ENCODE data around the gene EOLA1.

Gene EOLA1

GRCh38 chrX:149540621-149541520, at the start of gene EOLA1:
Gene EOLA1, plus strand, starts transcription at chrX:149541012. Its CDS starts 4,619 bp downstream, at chrX:149545631.
- DNase-seq: peak; percentile 93

GRCh38 chrX:149491812-149492211, 49.0 kb upstream of the EOLA1 start:
- no peak for DNase-seq

GRCh38 chrX:149493567-149494562, 46.9 kb upstream of the EOLA1 start:
- DNase-seq: no peak

- DNase-seq: no peak
Measured at GRCh38 chrX:149494844-149495565, 45.8 kb upstream of the EOLA1 start.

- DNase-seq: no peak
Measured at GRCh38 chrX:149495573-149496071, 45.2 kb upstream of the EOLA1 start.

- no peak for DNase-seq
Measured at GRCh38 chrX:149497054-149497453, 43.8 kb upstream of the EOLA1 start.

- DNase-seq: no peak
Measured at GRCh38 chrX:149497626-149498025, 43.2 kb upstream of the EOLA1 start.

- no peak for DNase-seq
Measured at GRCh38 chrX:149498767-149499166, 42.0 kb upstream of the EOLA1 start.

GRCh38 chrX:149499766-149500165, 41.0 kb upstream of the EOLA1 start:
- no peak for DNase-seq

GRCh38 chrX:149502923-149503322, 37.9 kb upstream of the EOLA1 start:
- DNase-seq: peak; percentile 46

GRCh38 chrX:149503446-149503845, 37.4 kb upstream of the EOLA1 start:
- DNase-seq: peak; percentile 86

GRCh38 chrX:149504226-149504914, 36.4 kb upstream of the EOLA1 start:
- peak; percentile 83 for DNase-seq

- peak; percentile 92 for DNase-seq
Measured at GRCh38 chrX:149504915-149505651, 35.7 kb upstream of the EOLA1 start, which contains the start of gene IDS. Gene IDS, minus strand, starts transcription at chrX:149505306. Its CDS starts 169 bp downstream, at chrX:149505137.

GRCh38 chrX:149505671-149506070, 35.1 kb upstream of the EOLA1 start:
- DNase-seq: no peak

GRCh38 chrX:149506349-149506748, 34.5 kb upstream of the EOLA1 start:
- DNase-seq: no peak

- DNase-seq: no peak
Measured at GRCh38 chrX:149508467-149508866, 32.3 kb upstream of the EOLA1 start.

GRCh38 chrX:149510386-149510785, 30.4 kb upstream of the EOLA1 start:
- DNase-seq: no peak

- DNase-seq: no peak
Measured at GRCh38 chrX:149511081-149511480, 29.7 kb upstream of the EOLA1 start.

- peak; percentile 69 for DNase-seq
Measured at GRCh38 chrX:149512225-149512885, 28.5 kb upstream of the EOLA1 start.

- DNase-seq: peak; percentile 55
Measured at GRCh38 chrX:149513825-149514428, 26.9 kb upstream of the EOLA1 start.
